HFF-Myc (cell line): Measurements from ENCODE around the gene CHCHD4.
"Not testable (repeated sequence)": the region's sequence is repeated elsewhere in the genome, so short reads cannot be mapped to it uniquely, and the experiment has no call there.

Experiments used
- DNase-seq: peaks from one replicate; pipeline ENCODE4 v3.0.0-alpha.2; 2011; ENCODE audit warnings: low read depth; ENCODE audit errors: extremely low read depth
- H3K4me3 ChIP-seq: replicated peaks from 2 replicates; pipeline ENCODE4 v1.5.1; 2011; ENCODE audit warnings: low read depth, mild to moderate bottlenecking, control low read depth, low read length
- TF ChIP-seq, protein P1 (sequence below): IDR thresholded peaks from 2 replicates; pipeline ENCODE4 v1.5.1; 2012; ENCODE audit warnings: mild to moderate bottlenecking, low read depth, low read length, control low read depth; ENCODE audit errors: missing control alignments

Gene CHCHD4

DNA sequence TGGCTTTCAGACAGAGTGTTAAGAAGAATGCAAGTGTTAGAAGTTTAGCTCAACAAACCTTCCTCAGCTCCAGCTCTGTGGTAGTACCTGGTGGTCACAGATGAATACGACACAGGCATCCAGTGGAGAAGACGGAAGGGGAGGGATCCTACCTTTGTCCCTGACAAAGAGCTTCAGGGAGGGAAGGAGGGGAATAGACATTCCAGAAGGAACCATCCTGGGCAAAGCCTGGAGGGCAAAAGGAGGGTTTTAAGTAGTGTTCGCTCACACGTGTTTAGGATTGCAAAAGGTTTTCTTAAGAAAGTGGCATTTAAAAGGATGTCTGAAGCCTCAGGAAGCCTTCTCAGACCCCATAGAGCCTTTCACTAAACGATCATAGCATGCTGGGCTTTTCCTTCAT lies 2.8 kb downstream of the CHCHD4 start:
- TF ChIP-seq, protein P1, sequence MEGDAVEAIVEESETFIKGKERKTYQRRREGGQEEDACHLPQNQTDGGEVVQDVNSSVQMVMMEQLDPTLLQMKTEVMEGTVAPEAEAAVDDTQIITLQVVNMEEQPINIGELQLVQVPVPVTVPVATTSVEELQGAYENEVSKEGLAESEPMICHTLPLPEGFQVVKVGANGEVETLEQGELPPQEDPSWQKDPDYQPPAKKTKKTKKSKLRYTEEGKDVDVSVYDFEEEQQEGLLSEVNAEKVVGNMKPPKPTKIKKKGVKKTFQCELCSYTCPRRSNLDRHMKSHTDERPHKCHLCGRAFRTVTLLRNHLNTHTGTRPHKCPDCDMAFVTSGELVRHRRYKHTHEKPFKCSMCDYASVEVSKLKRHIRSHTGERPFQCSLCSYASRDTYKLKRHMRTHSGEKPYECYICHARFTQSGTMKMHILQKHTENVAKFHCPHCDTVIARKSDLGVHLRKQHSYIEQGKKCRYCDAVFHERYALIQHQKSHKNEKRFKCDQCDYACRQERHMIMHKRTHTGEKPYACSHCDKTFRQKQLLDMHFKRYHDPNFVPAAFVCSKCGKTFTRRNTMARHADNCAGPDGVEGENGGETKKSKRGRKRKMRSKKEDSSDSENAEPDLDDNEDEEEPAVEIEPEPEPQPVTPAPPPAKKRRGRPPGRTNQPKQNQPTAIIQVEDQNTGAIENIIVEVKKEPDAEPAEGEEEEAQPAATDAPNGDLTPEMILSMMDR = no peak
- DNase-seq = no peak
- H3K4me3 ChIP-seq = no peak overlapping the region

DNA sequence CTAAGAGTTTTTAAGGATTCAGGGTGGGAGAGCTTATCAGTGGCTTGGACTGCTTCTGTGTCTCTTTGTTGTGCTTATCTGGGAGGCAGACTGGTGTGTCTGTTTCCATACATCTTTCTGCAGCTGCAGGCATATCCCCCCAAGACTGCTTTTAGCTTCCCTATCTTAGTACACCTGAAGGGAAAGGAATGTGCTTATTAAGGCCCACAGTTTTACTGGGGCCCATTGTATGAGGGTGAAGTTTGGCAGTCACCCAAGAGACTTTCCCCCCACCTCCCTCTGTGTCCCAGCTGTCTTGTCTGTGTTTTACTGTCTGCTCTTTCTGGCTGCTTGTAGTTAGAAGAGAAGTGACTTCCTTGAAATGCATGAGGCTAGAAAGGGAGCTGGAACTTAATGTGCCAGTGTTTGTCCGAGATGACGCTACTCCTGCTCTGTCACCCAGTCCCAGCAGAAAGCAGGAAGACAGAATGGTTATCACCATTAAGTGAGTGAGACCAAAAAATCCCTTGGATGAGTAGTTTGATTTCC lies 3.7 kb downstream of the CHCHD4 start:
- DNase-seq, H3K4me3 ChIP-seq: not testable (repeated sequence)

DNA sequence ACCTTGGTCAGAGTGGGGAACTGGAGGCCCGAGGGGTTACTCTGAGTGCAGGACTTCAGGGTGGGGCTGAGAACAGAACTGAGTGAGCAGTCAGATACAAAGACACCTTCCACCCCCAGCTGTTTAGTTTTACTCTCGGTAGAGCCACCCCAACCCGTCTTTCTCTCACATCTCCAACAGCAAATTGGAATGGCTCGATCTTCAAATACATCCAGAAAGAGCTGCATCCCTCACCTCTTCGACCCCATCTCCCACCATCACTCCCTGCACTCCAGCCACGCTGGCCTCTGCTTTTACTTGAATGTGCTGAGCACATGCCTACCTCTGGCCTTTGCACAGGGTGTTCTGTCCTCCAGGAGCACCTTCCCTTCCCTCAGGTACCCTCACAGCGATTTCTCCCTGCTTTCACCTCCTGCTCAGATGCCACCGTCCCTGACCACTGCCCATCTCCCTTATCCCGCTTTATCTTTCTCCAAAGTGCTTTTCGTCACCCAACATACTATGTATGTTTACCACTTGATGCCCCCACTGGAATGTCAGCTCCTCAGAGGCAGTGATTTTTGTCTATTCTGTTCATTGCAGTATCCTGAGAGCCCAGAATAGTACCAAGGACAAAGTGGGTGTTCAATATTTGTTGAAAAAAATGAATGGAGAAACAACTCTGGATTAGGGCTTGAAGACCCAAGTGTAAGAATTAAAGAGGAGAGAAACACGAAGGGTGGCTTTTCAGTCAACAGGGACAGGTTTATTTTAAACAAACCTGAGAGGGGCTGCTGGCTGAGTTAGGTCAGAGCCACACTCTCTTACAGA lies 4.4 kb downstream of the CHCHD4 start:
- TF ChIP-seq, protein P1 = no peak
- DNase-seq = no peak

DNA sequence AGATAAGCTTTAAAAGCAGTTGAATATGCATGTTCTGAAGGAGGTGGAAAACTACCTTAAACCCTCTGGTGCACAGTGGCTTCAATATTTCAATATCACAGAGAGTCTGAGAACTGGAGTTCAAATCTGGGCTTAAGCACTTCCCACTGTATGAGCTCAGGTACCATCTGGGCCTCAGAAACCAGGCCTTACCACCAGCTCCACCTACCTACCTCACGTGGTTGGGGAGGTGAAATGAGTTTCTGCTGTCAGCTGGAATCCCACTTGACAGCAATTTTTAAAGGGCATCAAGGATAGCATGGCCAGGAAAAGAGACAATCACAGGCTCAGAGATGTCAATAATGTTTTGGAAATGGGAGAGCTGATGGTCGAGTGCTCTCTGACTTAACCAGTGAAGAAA lies 5.0 kb downstream of the CHCHD4 start:
- no peak overlapping the region for H3K4me3 ChIP-seq
- TF ChIP-seq, protein P1 = no peak
- DNase-seq = no peak

More for the DNA sequence above, 4.4 kb downstream of the CHCHD4 start:
- H3K4me3 ChIP-seq = no peak overlapping the region

DNA sequence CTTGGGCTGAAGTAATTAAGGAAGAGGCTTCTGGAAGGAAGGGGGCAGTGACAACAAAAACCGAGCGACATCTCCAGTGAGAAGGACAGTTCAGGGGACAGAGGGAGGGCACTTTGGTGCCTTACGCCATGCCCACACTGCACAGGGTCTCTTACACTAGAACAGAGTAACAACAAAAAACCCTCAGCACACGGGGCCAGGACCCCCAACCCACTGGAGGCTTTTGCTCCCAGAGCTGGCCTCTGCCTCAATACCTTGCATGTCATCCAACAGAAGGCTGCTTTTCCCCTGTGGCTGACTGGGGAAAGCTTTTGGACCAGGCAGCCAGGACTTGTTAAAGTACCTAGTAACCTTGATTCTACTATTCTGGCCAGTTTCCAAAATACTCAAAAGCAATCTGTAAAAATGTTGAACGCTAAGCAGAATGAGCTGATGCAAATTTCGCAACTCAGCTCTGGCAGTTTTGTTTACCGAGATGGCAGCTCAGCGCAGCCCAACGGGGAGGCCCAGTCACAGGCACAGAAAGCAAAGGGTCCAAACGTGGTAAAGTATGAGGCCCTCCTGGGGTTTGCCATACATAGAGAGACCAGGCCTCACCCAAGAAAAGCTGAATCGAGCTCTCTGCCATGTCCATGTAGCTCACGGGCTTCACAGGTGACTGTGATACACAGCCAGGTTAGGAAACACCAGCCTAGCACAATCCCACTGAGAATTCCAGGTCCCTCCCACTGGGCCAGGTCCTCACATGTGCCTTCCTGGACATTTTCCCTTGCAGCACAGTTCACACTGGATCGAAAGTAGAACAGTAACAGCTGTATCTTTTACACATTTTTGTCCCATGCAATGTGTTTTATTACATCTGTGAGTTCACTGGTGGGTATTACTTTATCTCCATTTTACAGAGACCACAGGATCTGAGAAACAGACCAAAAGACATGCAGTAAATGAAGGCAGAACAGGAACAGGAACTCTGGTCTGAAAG lies 6.0 kb downstream of the CHCHD4 start:
- no peak for DNase-seq
- H3K4me3 ChIP-seq = no peak overlapping the region
- TF ChIP-seq, protein P1 = no peak

DNA sequence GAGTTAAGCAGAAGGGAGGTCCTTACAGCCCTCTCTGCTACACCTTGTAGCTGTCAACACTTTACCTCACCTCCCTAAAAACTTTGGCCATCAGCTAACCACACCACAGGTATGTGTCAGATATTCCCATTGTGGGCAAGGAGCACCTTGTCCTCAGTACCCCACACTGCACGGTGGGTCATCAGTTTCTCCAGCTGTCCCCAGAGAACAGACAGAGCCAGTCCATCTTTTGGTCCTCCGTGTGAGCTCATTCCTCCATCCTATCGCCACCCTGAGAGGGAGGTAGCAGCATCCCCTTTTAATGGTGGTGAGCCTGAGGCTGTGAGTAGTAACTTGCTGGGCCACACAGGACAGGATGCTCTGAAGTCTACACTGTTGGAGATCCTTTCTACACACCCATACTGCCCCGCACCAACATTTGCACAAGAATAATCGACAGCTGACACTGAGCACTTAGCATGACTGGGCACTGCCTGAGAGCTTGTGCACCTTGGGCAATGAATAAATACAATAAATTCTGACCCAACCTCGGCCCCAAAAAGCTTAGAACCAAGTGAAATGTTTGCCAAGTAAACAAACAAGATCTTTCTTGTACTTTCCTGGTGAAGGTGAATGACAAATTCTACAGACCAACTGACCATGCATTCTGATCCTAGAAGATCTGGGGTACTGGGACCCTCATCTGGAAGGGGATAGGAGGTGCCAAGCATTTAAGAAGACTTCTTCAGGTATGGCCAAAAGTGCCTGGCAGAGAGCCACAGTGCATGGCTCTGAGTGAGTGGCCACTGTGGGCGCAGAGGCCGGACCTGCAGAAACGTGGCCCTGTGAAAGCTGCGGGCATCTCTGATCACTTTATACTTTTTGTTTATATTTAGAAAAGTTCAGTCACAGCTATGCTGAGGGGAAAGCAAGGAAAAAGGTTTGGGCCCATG lies 6.9 kb downstream of the CHCHD4 start:
- no peak overlapping the region for H3K4me3 ChIP-seq
- TF ChIP-seq, protein P1 = no peak
- DNase-seq = no peak
